Trophoblast cell (in vitro differentiated cells and primary cell): Measurements from ENCODE around the gene DNM1L.

ENCODE experiments used
- DNase-seq, 2 donors: peaks; one replicate each; pipeline ENCODE4 v3.0.0-alpha.2; 2016
- H2AFZ ChIP-seq: 2 replicates; pipeline ENCODE4 v1.6.1; 2013; ENCODE audit warnings: low read length, moderate library complexity, mild to moderate bottlenecking; ENCODE audit not compliant: insufficient read depth, poor library complexity
- H2AK5ac ChIP-seq: 2 replicates; pipeline ENCODE4 v1.6.1; 2013; ENCODE audit warnings: mild to moderate bottlenecking, low read length
- H2BK120ac ChIP-seq: 2 replicates; pipeline ENCODE4 v1.6.1; 2013; ENCODE audit warnings: low read length, mild to moderate bottlenecking, moderate library complexity; ENCODE audit not compliant: insufficient read depth, poor library complexity
- H2BK12ac ChIP-seq: 2 replicates; pipeline ENCODE4 v1.6.1; 2013; ENCODE audit warnings: mild to moderate bottlenecking, low read length, moderate library complexity
- H2BK5ac ChIP-seq: 2 replicates; pipeline ENCODE4 v1.6.1; 2013; ENCODE audit warnings: low read length, low read depth, moderate library complexity, mild to moderate bottlenecking; ENCODE audit not compliant: poor library complexity
- H3K14ac ChIP-seq: 2 replicates; pipeline ENCODE4 v1.6.1; 2013; ENCODE audit warnings: mild to moderate bottlenecking, low read length
- H3K18ac ChIP-seq: 2 replicates; pipeline ENCODE4 v1.6.1; 2013; ENCODE audit warnings: mild to moderate bottlenecking, low read length
- H3K23ac ChIP-seq: 2 replicates; pipeline ENCODE4 v1.6.1; 2013; ENCODE audit warnings: low read length
- H3K27ac ChIP-seq: 2 replicates; pipeline ENCODE4 v1.5.1; 2013; ENCODE audit warnings: low read depth, mild to moderate bottlenecking, inconsistent platforms, low read length, moderate library complexity
- H3K27me3 ChIP-seq: 2 replicates; pipeline ENCODE4 v1.6.1; 2013; ENCODE audit warnings: inconsistent platforms, mild to moderate bottlenecking, low read length, moderate library complexity; ENCODE audit not compliant: insufficient read depth
- H3K36me3 ChIP-seq, 2 experiments: 1 replicate in 1 of 2; 2 replicates in 1 of 2; pipeline ENCODE4 v1.6.1; 2013; ENCODE audit warnings: low read length in 2 of 2, mild to moderate bottlenecking in 2 of 2, moderate library complexity in 1 of 2; ENCODE audit not compliant: insufficient read depth in 2 of 2, control insufficient read depth in 1 of 2
- H3K4ac ChIP-seq: 2 replicates; pipeline ENCODE4 v1.6.1; 2013; ENCODE audit warnings: low read depth, mild to moderate bottlenecking, low read length, moderate library complexity
- H3K4me1 ChIP-seq, 2 experiments: 1 replicate in 1 of 2; 2 replicates in 1 of 2; pipeline ENCODE4 v1.6.1; 2013; ENCODE audit warnings: low read length in 2 of 2, mild to moderate bottlenecking in 2 of 2, moderate library complexity in 1 of 2; ENCODE audit not compliant: insufficient read depth in 2 of 2, control insufficient read depth in 1 of 2
- H3K4me2 ChIP-seq: 2 replicates; pipeline ENCODE4 v1.6.1; 2013; ENCODE audit warnings: inconsistent platforms, mild to moderate bottlenecking, low read length, moderate library complexity
- H3K4me3 ChIP-seq: 2 replicates; pipeline ENCODE4 v1.5.1; 2013; ENCODE audit warnings: mild to moderate bottlenecking, low read depth, low read length, inconsistent platforms
- H3K79me1 ChIP-seq: one replicate; pipeline ENCODE4 v1.6.1; 2013; ENCODE audit warnings: low read length
- H3K79me2 ChIP-seq: 2 replicates; pipeline ENCODE4 v1.6.1; 2013; ENCODE audit warnings: low read length, mild to moderate bottlenecking; ENCODE audit not compliant: control insufficient read depth, insufficient read depth, poor library complexity
- H3K9ac ChIP-seq: 2 replicates; pipeline ENCODE4 v1.6.1; 2013; ENCODE audit warnings: mild to moderate bottlenecking, low read length
- H3K9me3 ChIP-seq: 2 replicates; pipeline ENCODE4 v1.6.1; 2013; ENCODE audit warnings: low read depth, mild to moderate bottlenecking, control low read depth, inconsistent platforms, low read length; ENCODE audit not compliant: insufficient read depth
- H4K12ac ChIP-seq: 2 replicates; pipeline ENCODE4 v1.6.1; 2013; ENCODE audit warnings: low read depth, mild to moderate bottlenecking, low read length, moderate library complexity
- H4K8ac ChIP-seq: 2 replicates; pipeline ENCODE4 v1.6.1; 2013; ENCODE audit warnings: low read depth, mild to moderate bottlenecking, low read length, moderate library complexity
- H4K91ac ChIP-seq: one replicate; pipeline ENCODE4 v1.6.1; 2013; ENCODE audit warnings: low read depth, mild to moderate bottlenecking, low read length, moderate library complexity
- WGBS: extraction: QIAGEN DNeasy Blood & Tissue Kit; methylation state at CpG from one replicate; pipeline ENCODE4 v1.1.7; 2013; ENCODE audit warnings: missing lambda C conversion rate; ENCODE audit not compliant: insufficient read length, insufficient coverage; ENCODE audit errors: extremely low coverage; 5-methylcytosine and 5-hydroxymethylcytosine counted together

DNM1L gene

GRCh38 chr12:32736445-32736844 is 57.3 kb downstream of the DNM1L start:
- Histone ChIP-seq H3K27ac (no peak overlapping the region), H3K4me1 (no peaks in the 10 kb centered on the region), H2AK5ac (no peak overlapping the region), H4K12ac (no peak overlapping the region), H3K79me2 (no peaks in the 10 kb centered on the region), H3K4me3 (no peak overlapping the region), H3K18ac (no peak overlapping the region), H3K9ac (no peak overlapping the region), H2BK120ac (no peak overlapping the region), H2AFZ (no peak overlapping the region), H4K8ac (no peak overlapping the region), H4K91ac (no peak overlapping the region), H3K9me3 (no peaks in the 10 kb centered on the region), H3K79me1 (no peaks in the 10 kb centered on the region), H3K36me3 (peaks cover 14 to 17% of the 10 kb centered on the region in 2 experiments), H3K14ac (no peak overlapping the region), H3K4me2 (no peak overlapping the region), H2BK5ac (no peak overlapping the region), H3K27me3 (no peaks in the 10 kb centered on the region), H3K23ac (no peak overlapping the region), H2BK12ac (no peak overlapping the region), H3K4ac (no peak overlapping the region)
- DNase-seq = no peak
- WGBS = no CpG with 5 or more reads among the region's 3 CpGs

GRCh38 chr12:32737715-32738114 is 58.6 kb downstream of the DNM1L start:
- Histone ChIP-seq H3K9ac (no peak overlapping the region), H3K27ac (no peak overlapping the region), H3K4me2 (no peak overlapping the region), H3K27me3 (no peaks in the 10 kb centered on the region), H3K23ac (no peak overlapping the region), H4K91ac (no peak overlapping the region), H4K8ac (no peak overlapping the region), H3K36me3 (peaks cover 15 to 20% of the 10 kb centered on the region in 2 experiments), H3K14ac (no peak overlapping the region), H3K4ac (no peak overlapping the region), H2AK5ac (no peak overlapping the region), H3K9me3 (no peaks in the 10 kb centered on the region), H3K79me2 (no peaks in the 10 kb centered on the region), H2BK12ac (no peak overlapping the region), H2BK5ac (no peak overlapping the region), H3K18ac (no peak overlapping the region), H4K12ac (no peak overlapping the region), H3K4me3 (no peak overlapping the region), H3K79me1 (no peaks in the 10 kb centered on the region), H2AFZ (no peak overlapping the region), H3K4me1 (no peaks in the 10 kb centered on the region), H2BK120ac (no peak overlapping the region)
- DNase-seq = no peak
- WGBS = no CpG with 5 or more reads among the region's 2 CpGs

GRCh38 chr12:32739279-32739678 is 60.2 kb downstream of the DNM1L start:
- no CpG with 5 or more reads among the region's 2 CpGs for WGBS
- Histone ChIP-seq H3K27ac (no peak overlapping the region), H2BK120ac (no peak overlapping the region), H3K23ac (no peak overlapping the region), H2BK5ac (no peak overlapping the region), H3K79me2 (no peaks in the 10 kb centered on the region), H2AK5ac (no peak overlapping the region), H3K14ac (no peak overlapping the region), H3K4me2 (no peak overlapping the region), H4K12ac (no peak overlapping the region), H3K36me3 (peaks cover 17 to 22% of the 10 kb centered on the region in 2 experiments), H3K9me3 (no peaks in the 10 kb centered on the region), H3K79me1 (no peaks in the 10 kb centered on the region), H3K27me3 (no peaks in the 10 kb centered on the region), H3K4ac (no peak overlapping the region), H2BK12ac (no peak overlapping the region), H2AFZ (no peak overlapping the region), H3K18ac (no peak overlapping the region), H3K9ac (no peak overlapping the region), H4K91ac (no peak overlapping the region), H3K4me3 (no peak overlapping the region), H4K8ac (no peak overlapping the region), H3K4me1 (no peaks in the 10 kb centered on the region)
- DNase-seq = no peak

- Histone ChIP-seq H3K9ac (no peak overlapping the region), H2BK5ac (no peak overlapping the region), H3K27me3 (no peaks in the 10 kb centered on the region), H3K23ac (no peak overlapping the region), H3K4me3 (no peak overlapping the region), H3K27ac (no peak overlapping the region), H3K4me2 (no peak overlapping the region), H3K4ac (no peak overlapping the region), H3K79me2 (no peaks in the 10 kb centered on the region), H2AK5ac (no peak overlapping the region), H3K4me1 (no peaks in the 10 kb centered on the region), H2AFZ (no peak overlapping the region), H3K9me3 (no peaks in the 10 kb centered on the region), H3K18ac (no peak overlapping the region), H2BK12ac (no peak overlapping the region), H3K79me1 (no peaks in the 10 kb centered on the region), H4K91ac (no peak overlapping the region), H4K12ac (no peak overlapping the region), H3K36me3 (peaks cover 17 to 23% of the 10 kb centered on the region in 2 experiments), H2BK120ac (no peak overlapping the region), H4K8ac (no peak overlapping the region), H3K14ac (no peak overlapping the region)
- no CpG with 5 or more reads among the region's 10 CpGs for WGBS
- no peak for DNase-seq
Measured at GRCh38 chr12:32742133-32742532, 63.0 kb downstream of the DNM1L start.
